CD4-positive, alpha-beta T cell (primary cell): ENCODE results near the gene DAO. TPM values are rescaled to one million over a fixed set of nuclear protein-coding genes. Genes with fewer than 3 reads are reported as not detected.
A peak's percentile ranks its signal among the peaks of the same experiment; 100 is the strongest.

Experiments used
- ATAC-seq: fragments of 200-7000 bp; cut with Tn5 transposase; one replicate; pipeline ENCODE4 v1.10.0; 2022; ENCODE audit warnings: mild to moderate bottlenecking; ENCODE audit not compliant: poor library complexity
- CTCF ChIA-PET: fragments of 350-600 bp; sonication (Branson Sonifier 250); formaldehyde crosslinking; loops from one replicate; lab custom pipeline; 2021; ENCODE audit warnings: antibody characterized with exemption, inconsistent platforms; lab: Charles Lee
- POLR2A ChIA-PET: fragments of 350-600 bp; sonication (Branson Sonifier 250); formaldehyde crosslinking; loops from one replicate; lab custom pipeline; 2021; ENCODE audit warnings: antibody characterized with exemption, inconsistent platforms; lab: Charles Lee
- DNase-seq, 14 experiments: peaks; one replicate each; pipeline ENCODE4 v3.0.0-alpha.2; 2013 to 2020; ENCODE audit warnings: mixed read lengths in 2 of 14
- H3K27ac ChIP-seq, 2 donors: one replicate each; pipeline versions ENCODE4 v1.5.1 to v1.7.0; 2013; ENCODE audit warnings: low read length in 2 of 2, low read depth in 1 of 2, mild to moderate bottlenecking in 1 of 2
- H3K27me3 ChIP-seq, 2 experiments: 1 replicate in 1 of 2; 2 replicates in 1 of 2; pipeline versions ENCODE4 v1.6.1 to v1.7.0; 2013; ENCODE audit warnings: low read length in 2 of 2, control low read depth in 1 of 2, mild to moderate bottlenecking in 1 of 2, moderate library complexity in 1 of 2; ENCODE audit not compliant: insufficient read depth in 2 of 2, control insufficient read depth in 1 of 2
- H3K36me3 ChIP-seq: one replicate; pipeline ENCODE4 v1.6.1; 2013; ENCODE audit warnings: low read length, control low read depth; ENCODE audit not compliant: insufficient read depth
- H3K4me1 ChIP-seq: one replicate; pipeline ENCODE4 v1.6.1; 2013; ENCODE audit warnings: low read length, control low read depth; ENCODE audit not compliant: insufficient read depth
- H3K4me3 ChIP-seq: one replicate; pipeline ENCODE4 v1.5.1; 2013; ENCODE audit warnings: mild to moderate bottlenecking, low read length, moderate library complexity
- H3K9me3 ChIP-seq, 2 experiments: 1 replicate in 1 of 2; 2 replicates in 1 of 2; pipeline versions ENCODE4 v1.6.1 to v1.7.0; 2013; ENCODE audit warnings: low read length in 2 of 2, mild to moderate bottlenecking in 2 of 2, control low read depth in 1 of 2, moderate library complexity in 1 of 2; ENCODE audit not compliant: control insufficient read depth in 1 of 2, insufficient read depth in 1 of 2
- H3K27ac Mint-ChIP-seq: one replicate; pipeline ENCODE4 v1.8.0; 2020; ENCODE audit warnings: mixed read lengths
- H3K27me3 Mint-ChIP-seq: one replicate; pipeline ENCODE4 v1.8.0; 2021; ENCODE audit warnings: mixed read lengths
- H3K36me3 Mint-ChIP-seq: one replicate; pipeline ENCODE4 v1.8.0; 2021; ENCODE audit warnings: low read depth, mixed read lengths
- H3K4me1 Mint-ChIP-seq: one replicate; pipeline ENCODE4 v1.8.0; 2021; ENCODE audit warnings: low read depth, mixed read lengths
- H3K4me3 Mint-ChIP-seq: one replicate; pipeline ENCODE4 v1.8.0; 2020; ENCODE audit warnings: mild to moderate bottlenecking, mixed read lengths
- H3K9me3 Mint-ChIP-seq: one replicate; pipeline ENCODE4 v1.8.0; 2020; ENCODE audit warnings: mixed read lengths
- intact Hi-C, 2 experiments: fragments of 100-400 bp; cut with DNase I in 1 of 2; cut with micrococcal nuclease in 1 of 2; formaldehyde crosslinking; loops; one replicate each; pipeline versions ENCODE4 v1.15.1 to v1.9.0; 2023 to 2025; cut with DNase I, micrococcal nuclease
- total RNA-seq, 174 experiments: library from RNA in 2 of 174; stranded (reverse) in 2 of 174; gene quantifications; one replicate each; pipeline ENCODE4 v1.2.3 and lab custom pipeline; 2021 to 2026
- TF ChIP-seq, protein P1 (sequence below): fragments of 200-600 bp; IDR thresholded peaks from one replicate; pipeline ENCODE4 v1.8.0; 2022; ENCODE audit warnings: antibody characterized with exemption, mild to moderate bottlenecking

The DAO gene
- total RNA-seq, 2 experiments from 2014 or later: not detected

GRCh38 chr12:108855284-108856169 is 24.4 kb upstream of the DAO start:
- ChIA-PET CTCF (no interaction called here), POLR2A (no interaction called here)
- Mint-ChIP-seq H3K36me3 (peaks cover 16% of the 10 kb centered on the region), H3K4me3 (peak overlapping the region; percentile 95), H3K27me3 (no peaks in the 10 kb centered on the region), H3K9me3 (no peaks in the 10 kb centered on the region), H3K27ac (peak overlapping the region; percentile 90), H3K4me1 (peaks cover 42% of the 10 kb centered on the region)
- intact Hi-C loops: loop anchor here (2.0 to 10.0 kb wide), 10 partner anchors 128 to 1269 kb away; partner anchors contain the start of genes ISCU (in 2 of the 2), FAM222A (in 1 of the 2), FICD (in 1 of the 2) and IFT81 (in 1 of the 2)
- H3K27me3 ChIP-seq: no peaks in the 10 kb centered on the region
- H3K4me1 ChIP-seq: peaks cover 36% of the 10 kb centered on the region
- peaks cover 0 to 4% of the 10 kb centered on the region in 2 experiments for H3K9me3 ChIP-seq
- ATAC-seq (no peak), DNase-seq (no peak)
- TF ChIP-seq, protein P1, sequence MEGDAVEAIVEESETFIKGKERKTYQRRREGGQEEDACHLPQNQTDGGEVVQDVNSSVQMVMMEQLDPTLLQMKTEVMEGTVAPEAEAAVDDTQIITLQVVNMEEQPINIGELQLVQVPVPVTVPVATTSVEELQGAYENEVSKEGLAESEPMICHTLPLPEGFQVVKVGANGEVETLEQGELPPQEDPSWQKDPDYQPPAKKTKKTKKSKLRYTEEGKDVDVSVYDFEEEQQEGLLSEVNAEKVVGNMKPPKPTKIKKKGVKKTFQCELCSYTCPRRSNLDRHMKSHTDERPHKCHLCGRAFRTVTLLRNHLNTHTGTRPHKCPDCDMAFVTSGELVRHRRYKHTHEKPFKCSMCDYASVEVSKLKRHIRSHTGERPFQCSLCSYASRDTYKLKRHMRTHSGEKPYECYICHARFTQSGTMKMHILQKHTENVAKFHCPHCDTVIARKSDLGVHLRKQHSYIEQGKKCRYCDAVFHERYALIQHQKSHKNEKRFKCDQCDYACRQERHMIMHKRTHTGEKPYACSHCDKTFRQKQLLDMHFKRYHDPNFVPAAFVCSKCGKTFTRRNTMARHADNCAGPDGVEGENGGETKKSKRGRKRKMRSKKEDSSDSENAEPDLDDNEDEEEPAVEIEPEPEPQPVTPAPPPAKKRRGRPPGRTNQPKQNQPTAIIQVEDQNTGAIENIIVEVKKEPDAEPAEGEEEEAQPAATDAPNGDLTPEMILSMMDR: no peak
- H3K27ac ChIP-seq: peak overlapping the region in 1 of 2 donors; percentile 22
- no peak overlapping the region for H3K4me3 ChIP-seq
- H3K36me3 ChIP-seq: no peaks in the 10 kb centered on the region

DNA sequence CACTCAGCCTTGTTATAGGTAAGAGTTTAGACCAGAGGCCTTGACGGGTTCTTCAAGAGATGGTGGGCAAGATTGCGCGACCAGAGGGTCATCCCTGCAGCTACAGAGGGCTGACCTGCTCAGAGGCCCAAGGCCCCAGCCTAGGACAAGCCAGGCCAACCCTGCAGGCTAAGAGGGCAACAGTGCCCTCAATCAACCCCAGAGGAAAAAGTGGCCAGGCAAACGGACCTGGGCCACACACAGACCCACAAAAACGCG is 23.8 kb upstream of the DAO start:
- intact Hi-C loops: loop anchor here (2.0 to 10.0 kb wide), 9 partner anchors 129 to 1269 kb away; partner anchors contain the start of genes ISCU (in 2 of the 2), FAM222A (in 1 of the 2), FICD (in 1 of the 2) and IFT81 (in 1 of the 2)
- Histone ChIP-seq H3K27me3 (no peaks in the 10 kb centered on the region), H3K9me3 (peaks cover 0 to 4% of the 10 kb centered on the region in 2 experiments), H3K36me3 (no peaks in the 10 kb centered on the region), H3K27ac (peak overlapping the region in 1 of 2 donors; percentile 22), H3K4me3 (peak overlapping the region; percentile 72), H3K4me1 (peaks cover 36% of the 10 kb centered on the region)
- Mint-ChIP-seq H3K4me3 (peak overlapping the region; percentile 95), H3K9me3 (no peaks in the 10 kb centered on the region), H3K27ac (peak overlapping the region; percentile 90), H3K27me3 (no peaks in the 10 kb centered on the region), H3K4me1 (peaks cover 44% of the 10 kb centered on the region), H3K36me3 (peaks cover 14% of the 10 kb centered on the region)
- TF ChIP-seq, protein P1: no peak
- ChIA-PET POLR2A (no interaction called here), CTCF (no interaction called here)
- ATAC-seq: no peak
- DNase-seq: no peak

DNA sequence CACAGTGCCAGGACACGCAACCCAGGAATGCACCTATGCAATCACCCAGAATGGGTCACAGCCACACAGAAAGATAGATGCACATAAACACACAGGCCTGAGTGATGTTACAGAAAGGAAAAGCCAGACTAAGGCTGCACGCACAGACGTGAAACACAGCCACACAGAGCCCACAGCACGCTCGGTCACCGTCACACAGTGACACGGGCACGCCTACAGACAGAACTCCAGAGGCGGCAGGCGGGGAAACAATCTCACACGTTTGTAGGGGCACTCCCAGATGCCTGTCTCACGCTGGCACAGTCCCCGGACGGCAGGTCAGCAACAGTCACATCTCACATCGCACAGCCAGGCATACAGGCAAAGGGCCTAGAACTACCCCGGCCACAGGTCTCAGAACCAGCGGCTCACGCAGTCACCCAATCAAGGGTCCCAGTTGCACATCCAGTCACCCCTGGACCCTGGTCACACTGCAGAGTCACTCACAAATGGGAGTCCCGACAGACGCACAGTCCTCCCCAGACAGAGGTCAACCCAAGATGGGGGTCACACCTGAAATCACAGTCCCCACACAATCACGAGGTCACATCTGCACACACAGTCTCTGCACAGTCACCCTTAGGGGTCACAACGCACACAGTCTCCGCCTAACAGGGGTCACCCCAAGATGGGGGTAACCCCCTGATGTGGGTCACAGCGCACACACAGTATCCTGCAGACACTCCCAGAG is 23.3 kb upstream of the DAO start:
- H3K36me3 ChIP-seq: no peaks in the 10 kb centered on the region
- peaks cover 42% of the 10 kb centered on the region for H3K4me1 Mint-ChIP-seq
- no peaks in the 10 kb centered on the region for H3K27me3 Mint-ChIP-seq
- H3K9me3 ChIP-seq: peaks cover 0 to 4% of the 10 kb centered on the region in 2 experiments
- peak; percentile 75 for ATAC-seq
- CTCF ChIA-PET: no interaction called here
- DNase-seq: peak in 13 of 14 experiments; percentile 35 to 92 (median 58)
- peak overlapping the region; percentile 95 for H3K4me3 Mint-ChIP-seq
- TF ChIP-seq, protein P1: no peak
- no peaks in the 10 kb centered on the region for H3K27me3 ChIP-seq
- H3K4me3 ChIP-seq: peak overlapping the region; percentile 72
- H3K36me3 Mint-ChIP-seq: peaks cover 9% of the 10 kb centered on the region
- H3K9me3 Mint-ChIP-seq: no peaks in the 10 kb centered on the region
- POLR2A ChIA-PET: interaction anchor here (0.7 to 2.5 kb wide), 11 partner anchors 7 to 298 kb away, joined by 3 to 33 read pairs (median 7); partner anchors contain the start of genes ALKBH2, ISCU, SART3 and SELPLG
- H3K4me1 ChIP-seq: peaks cover 36% of the 10 kb centered on the region
- intact Hi-C loops: loop anchor here (1.0 to 10.0 kb wide), 10 partner anchors 129 to 1268 kb away; partner anchors contain the start of genes ISCU (in 2 of the 2), ALKBH2 (in 1 of the 2), FAM222A (in 1 of the 2) and FICD (in 1 of the 2)
- peak overlapping the region in 1 of 2 donors; percentile 22 for H3K27ac ChIP-seq
- peak overlapping the region; percentile 90 for H3K27ac Mint-ChIP-seq
